B cell (primary cell): ENCODE measurements around the gene SLC35B2. TPM values are rescaled to one million over a fixed set of nuclear protein-coding genes. Genes with fewer than 3 reads are reported as not detected.
A peak's percentile ranks its signal among the peaks of the same experiment; 100 is the strongest.

Experiments used
- ATAC-seq: fragments of 200-7000 bp; cut with Tn5 transposase; one replicate; pipeline ENCODE4 v1.10.0; 2021; ENCODE audit warnings: low read depth, mild to moderate bottlenecking, moderate number of reproducible peaks, moderate library complexity
- CTCF ChIA-PET: fragments of 350-600 bp; sonication (Branson Sonifier 250); formaldehyde crosslinking; loops from one replicate; lab custom pipeline; 2021; ENCODE audit warnings: antibody characterized with exemption, inconsistent platforms; lab: Charles Lee
- POLR2A ChIA-PET: fragments of 350-600 bp; sonication (Branson Sonifier 250); formaldehyde crosslinking; loops from one replicate; lab custom pipeline; 2021; ENCODE audit warnings: antibody characterized with exemption; lab: Charles Lee
- DNase-seq: peaks from one replicate; pipeline ENCODE4 v3.0.0; 2013
- H2AFZ ChIP-seq: 2 replicates; pipeline ENCODE4 v1.6.1; 2012; ENCODE audit warnings: mild to moderate bottlenecking, low read depth, low read length; ENCODE audit not compliant: insufficient read depth, poor library complexity, severe bottlenecking
- H3K27ac ChIP-seq, 2 donors: 1 replicate in 1 of 2; 2 replicates in 1 of 2; pipeline ENCODE4 v1.5.1; 2012 to 2013; ENCODE audit warnings: low read length in 2 of 2, mild to moderate bottlenecking in 2 of 2, moderate library complexity in 1 of 2
- H3K27me3 ChIP-seq, 4 experiments: fragments of 200-600 bp in 1 of 4; sonication (generic) in 1 of 4; replicated peaks in 1 of 4; 1 replicate in 2 of 4; 2 replicates in 2 of 4; pipeline versions ENCODE4 v1.6.1 to v1.7.0; 2013 to 2016; ENCODE audit warnings: low read length in 3 of 4, mild to moderate bottlenecking in 2 of 4, mixed read lengths in 1 of 4, moderate library complexity in 1 of 4; ENCODE audit not compliant: insufficient read depth in 4 of 4, control insufficient read depth in 3 of 4; ENCODE audit errors: control extremely low read depth in 1 of 4
- H3K36me3 ChIP-seq, 2 experiments: replicated peaks in 1 of 2; 1 replicate in 1 of 2; 2 replicates in 1 of 2; pipeline versions ENCODE4 v1.6.1 to v1.7.1; 2013; ENCODE audit warnings: low read length in 1 of 2; ENCODE audit not compliant: insufficient read depth in 2 of 2, control insufficient read depth in 1 of 2; ENCODE audit errors: control extremely low read depth in 1 of 2, extremely low read depth in 1 of 2
- H3K4me1 ChIP-seq, 2 donors: fragments of 200-600 bp in 1 of 2; sonication (generic) in 1 of 2; 1 replicate in 1 of 2; 2 replicates in 1 of 2; pipeline versions ENCODE4 v1.5.1 to v1.6.1; 2013 to 2017; ENCODE audit warnings: low read length in 2 of 2; ENCODE audit not compliant: control insufficient read depth in 2 of 2, insufficient read depth in 2 of 2
- H3K4me2 ChIP-seq: replicated peaks from 2 replicates; pipeline ENCODE3; 2012; ENCODE audit warnings: mild to moderate bottlenecking, low read depth, low read length; ENCODE audit not compliant: poor library complexity, severe bottlenecking
- H3K4me3 ChIP-seq, 5 experiments: fragments of 200-600 bp in 1 of 5; sonication (generic) in 1 of 5; 1 replicate in 3 of 5; 2 replicates in 2 of 5; pipeline versions ENCODE4 v1.5.1 to v1.7.0; 2011 to 2016; ENCODE audit warnings: low read length in 4 of 5, mild to moderate bottlenecking in 4 of 5, low read depth in 2 of 5, control low read depth in 1 of 5, moderate library complexity in 1 of 5; ENCODE audit not compliant: insufficient read depth in 1 of 5; ENCODE audit errors: control extremely low read depth in 1 of 5, extremely low read depth in 1 of 5
- H3K79me2 ChIP-seq: fragments of 200-600 bp; sonication (generic); one replicate; pipeline ENCODE4 v1.6.0; 2016; ENCODE audit warnings: low read length; ENCODE audit not compliant: control insufficient read depth, insufficient read depth
- H3K9ac ChIP-seq: fragments of 200-600 bp; sonication (generic); 2 replicates; pipeline ENCODE4 v1.6.1; 2017; ENCODE audit warnings: mild to moderate bottlenecking, low read length, moderate library complexity
- H3K9me3 ChIP-seq, 3 donors: one replicate each; pipeline versions ENCODE4 v1.6.1 to v1.7.1; 2013; ENCODE audit warnings: low read length in 2 of 3; ENCODE audit not compliant: control insufficient read depth in 2 of 3, insufficient read depth in 1 of 3; ENCODE audit errors: control extremely low read depth in 1 of 3
- H4K20me1 ChIP-seq: 2 replicates; pipeline ENCODE4 v1.6.0; 2012; ENCODE audit warnings: mild to moderate bottlenecking, low read length; ENCODE audit not compliant: insufficient read depth, control insufficient read depth, poor library complexity, severe bottlenecking
- H3K27ac Mint-ChIP-seq: one replicate; pipeline ENCODE4 v1.8.0; 2021; ENCODE audit warnings: mixed read lengths
- H3K27me3 Mint-ChIP-seq: one replicate; pipeline ENCODE4 v1.8.0; 2021; ENCODE audit warnings: mixed read lengths
- H3K4me1 Mint-ChIP-seq: one replicate; pipeline ENCODE4 v1.8.0; 2021; ENCODE audit warnings: mixed read lengths
- H3K4me3 Mint-ChIP-seq: one replicate; pipeline ENCODE4 v1.8.0; 2021; ENCODE audit warnings: mixed read lengths
- H3K9me3 Mint-ChIP-seq: one replicate; pipeline ENCODE4 v1.8.0; 2022; ENCODE audit warnings: mixed read lengths; ENCODE audit not compliant: insufficient read depth
- EZH2 ChIP-seq: IDR thresholded peaks from 2 replicates; pipeline ENCODE4 v1.6.1; 2012; ENCODE audit warnings: borderline replicate concordance, low read depth, mild to moderate bottlenecking, moderate library complexity, low read length; ENCODE audit not compliant: insufficient read depth, poor library complexity, severe bottlenecking
- WGBS: methylation state at CpG from one replicate; pipeline ENCODE4 v1.1.5; 2013; ENCODE audit warnings: missing lambda C conversion rate; ENCODE audit not compliant: insufficient coverage; 5-methylcytosine and 5-hydroxymethylcytosine counted together
- intact Hi-C: fragments of 100-400 bp; cut with micrococcal nuclease; formaldehyde crosslinking; loops from one replicate; pipeline ENCODE4 v1.10.0; 2022
- polyA plus RNA-seq: library from polyadenylated mRNA; depleted of rRNA; stranded (reverse); fragments of >200 nt; gene quantifications from 2 replicates; pipeline ENCODE4 v1.2.3, GENCODE V29; 2012
- total RNA-seq, 2 donors: library from RNA; stranded (reverse); fragments of 120-200 nt in 1 of 2; gene quantifications; 1 replicate in 1 of 2; 2 replicates in 1 of 2; pipeline versions ENCODE4 v1.2.3 to v1.2.4, GENCODE V29; 2013 to 2022
- TF ChIP-seq, protein P1 (sequence below): fragments of 200-600 bp; IDR thresholded peaks from one replicate; pipeline ENCODE4 v1.8.0; 2022; ENCODE audit warnings: antibody characterized with exemption, mild to moderate bottlenecking

The SLC35B2 gene
- total and polyA plus RNA-seq, 2 donors (not counting 1 experiment from before 2014, with no cell fraction given), result 30.0 to 35.2 TPM

DNA sequence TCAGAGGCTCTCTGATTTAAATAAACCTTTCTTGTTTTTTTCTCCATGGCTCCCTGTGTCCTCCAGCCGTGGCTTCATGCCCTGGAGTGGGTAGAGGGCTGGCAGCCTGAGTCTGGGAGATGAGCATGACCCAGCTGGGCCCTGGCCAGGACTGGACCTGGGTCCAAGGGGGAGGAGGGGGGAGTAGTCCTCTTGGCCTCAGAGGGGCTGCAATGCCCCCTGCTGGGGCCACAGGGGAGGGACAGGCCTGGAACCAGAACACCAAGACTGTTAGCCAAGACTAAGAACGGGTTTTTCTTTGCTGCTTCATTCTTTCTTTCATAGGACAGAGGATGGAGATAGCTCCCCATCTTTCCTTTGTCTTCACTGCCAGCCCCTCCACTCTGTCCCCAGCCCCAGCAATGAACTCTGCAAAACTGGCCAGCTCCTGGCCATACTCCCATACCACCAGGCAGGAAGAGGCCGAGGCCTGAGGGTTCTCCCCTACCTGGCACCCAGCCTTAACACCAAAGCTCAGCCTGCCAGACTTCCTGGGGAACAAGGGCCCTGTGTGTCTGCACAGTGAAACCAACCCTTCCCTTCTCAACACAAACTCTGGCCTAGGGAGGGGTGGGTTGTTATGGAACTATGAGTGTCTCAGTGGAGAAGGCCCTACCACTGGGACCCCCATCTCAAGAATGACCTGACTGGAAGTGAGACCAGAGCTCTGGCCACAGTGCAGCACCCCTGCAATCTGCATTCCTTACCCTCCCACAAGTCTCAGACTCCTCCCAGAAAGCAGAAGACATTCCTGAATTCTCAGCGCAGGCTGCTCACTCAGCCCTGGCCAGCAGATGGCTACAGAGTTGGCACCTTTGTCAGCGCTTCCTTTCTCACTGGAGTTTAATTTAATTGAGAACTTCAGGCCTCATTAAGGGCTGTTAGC lies 23.0 kb downstream of the SLC35B2 start:
- no peak for TF ChIP-seq EZH2
- TF ChIP-seq, protein P1, sequence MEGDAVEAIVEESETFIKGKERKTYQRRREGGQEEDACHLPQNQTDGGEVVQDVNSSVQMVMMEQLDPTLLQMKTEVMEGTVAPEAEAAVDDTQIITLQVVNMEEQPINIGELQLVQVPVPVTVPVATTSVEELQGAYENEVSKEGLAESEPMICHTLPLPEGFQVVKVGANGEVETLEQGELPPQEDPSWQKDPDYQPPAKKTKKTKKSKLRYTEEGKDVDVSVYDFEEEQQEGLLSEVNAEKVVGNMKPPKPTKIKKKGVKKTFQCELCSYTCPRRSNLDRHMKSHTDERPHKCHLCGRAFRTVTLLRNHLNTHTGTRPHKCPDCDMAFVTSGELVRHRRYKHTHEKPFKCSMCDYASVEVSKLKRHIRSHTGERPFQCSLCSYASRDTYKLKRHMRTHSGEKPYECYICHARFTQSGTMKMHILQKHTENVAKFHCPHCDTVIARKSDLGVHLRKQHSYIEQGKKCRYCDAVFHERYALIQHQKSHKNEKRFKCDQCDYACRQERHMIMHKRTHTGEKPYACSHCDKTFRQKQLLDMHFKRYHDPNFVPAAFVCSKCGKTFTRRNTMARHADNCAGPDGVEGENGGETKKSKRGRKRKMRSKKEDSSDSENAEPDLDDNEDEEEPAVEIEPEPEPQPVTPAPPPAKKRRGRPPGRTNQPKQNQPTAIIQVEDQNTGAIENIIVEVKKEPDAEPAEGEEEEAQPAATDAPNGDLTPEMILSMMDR, result peak; percentile 41
- ATAC-seq (no peak), DNase-seq (peak; percentile 32)
- Mint-ChIP-seq H3K27me3 (no peaks in the 10 kb centered on the region), H3K9me3 (no peaks in the 10 kb centered on the region), H3K4me1 (peaks cover 15% of the 10 kb centered on the region), H3K4me3 (no peak overlapping the region), H3K27ac (no peak overlapping the region)
- 85% methylated on average over 4 of the region's 5 CpGs for WGBS
- no peak overlapping the region for H3K27ac ChIP-seq
- ChIA-PET POLR2A (interaction anchor here (1.0 kb wide), 1 partner anchor 13 kb away, joined by 4 read pairs; the partner anchor contains the start of gene HSP90AB1), CTCF (interaction anchor here (0.6 to 4.5 kb wide), 12 partner anchors 8 to 136 kb away, joined by 3 to 37 read pairs (median 7); partner anchors contain the start of genes HSP90AB1 and SLC29A1)
- intact Hi-C loops, result loop anchor here (1.0 kb wide), 1 partner anchor 62 kb away; no protein-coding TSS in a partner anchor
- peaks cover 6 to 14% of the 10 kb centered on the region in 2 donors for H3K4me1 ChIP-seq
- H3K4me3 ChIP-seq, result no peak overlapping the region
- no peaks in the 10 kb centered on the region for H3K27me3 ChIP-seq
- H4K20me1 ChIP-seq, result no peaks in the 10 kb centered on the region
- H2AFZ ChIP-seq, result no peak overlapping the region
- H3K9ac ChIP-seq, result no peak overlapping the region
- no peaks in the 10 kb centered on the region for H3K9me3 ChIP-seq
- H3K79me2 ChIP-seq, result no peaks in the 10 kb centered on the region
- no peak overlapping the region for H3K4me2 ChIP-seq
- no peaks in the 10 kb centered on the region for H3K36me3 ChIP-seq
